GM12864 (cell line): Measurements from ENCODE around the gene TSSC4.

ENCODE experiments used
- DNase-seq: peaks from one replicate; pipeline ENCODE4 v3.0.0-alpha.2; 2011; ENCODE audit warnings: low read depth
- H3K4me3 ChIP-seq: 2 replicates; pipeline ENCODE4 v1.5.1; 2011; ENCODE audit warnings: mild to moderate bottlenecking, low read depth, low read length, control low read depth
- CTCF ChIP-seq: IDR thresholded peaks from 2 replicates; pipeline ENCODE4 v1.5.1; 2011; ENCODE audit warnings: low read depth, mild to moderate bottlenecking, moderate library complexity, low read length, control low read depth, inconsistent platforms; ENCODE audit errors: missing control alignments

The TSSC4 gene

GRCh38 chr11:2425506-2425905 lies 25.0 kb downstream of the TSSC4 start:
- DNase-seq, result no peak
- TF ChIP-seq CTCF, result no peak
- no peak overlapping the region for H3K4me3 ChIP-seq

GRCh38 chr11:2426221-2426620 lies 25.7 kb downstream of the TSSC4 start:
- no peak for DNase-seq
- no peak overlapping the region for H3K4me3 ChIP-seq
- no peak for TF ChIP-seq CTCF

GRCh38 chr11:2426826-2427521 lies 26.4 kb downstream of the TSSC4 start:
- no peak for DNase-seq
- H3K4me3 ChIP-seq, result no peak overlapping the region
- no peak for TF ChIP-seq CTCF

GRCh38 chr11:2427721-2428321 lies 27.3 kb downstream of the TSSC4 start:
- H3K4me3 ChIP-seq, result no peak overlapping the region
- DNase-seq, result no peak
- TF ChIP-seq CTCF, result no peak

- no peak for DNase-seq
- peak; percentile 86 for TF ChIP-seq CTCF
Measured at GRCh38 chr11:2428322-2428795, 27.8 kb downstream of the TSSC4 start.

GRCh38 chr11:2431395-2431794 lies 30.8 kb downstream of the TSSC4 start:
- no peak overlapping the region for H3K4me3 ChIP-seq
- TF ChIP-seq CTCF, result no peak
- no peak for DNase-seq

More at GRCh38 chr11:2428322-2428795, 27.8 kb downstream of the TSSC4 start:
- H3K4me3 ChIP-seq, result no peak overlapping the region
